Right lobe of liver (tissue), 4 donors: Measurements from ENCODE around the gene WNT3.

Experiments
- CTCF ChIP-seq, 4 donors: fragments of 200-600 bp in 3 of 4; fragments of 450-650 bp in 1 of 4; IDR thresholded peaks; one replicate each; pipeline versions ENCODE4 v1.5.1 to v1.8.0; 2016 to 2022; ENCODE audit warnings: antibody characterized with exemption in 4 of 4, mild to moderate bottlenecking in 2 of 4
- POLR2A ChIP-seq: fragments of 450-650 bp; IDR thresholded peaks from one replicate; pipeline ENCODE4 v1.6.1; 2017; ENCODE audit warnings: antibody characterized with exemption, mild to moderate bottlenecking
- donor health status: DM: no; HTN: no; CAD: no.
- donor health status: DM: no; HTN: no; CAD: no.
- donor health status: DM: no; HTN: yes; CAD: no.

GRCh38 chr17:46793541-46793940, 25.0 kb downstream of the WNT3 start:
- TF ChIP-seq CTCF (IDR thresholded peaks at IDR 0.05), result no peak
- no peak for TF ChIP-seq POLR2A
